ENCODE results near the gene SEC14L2. TPM values are rescaled to one million over a fixed set of nuclear protein-coding genes. Genes with fewer than 3 reads are reported as not detected.
A peak's percentile ranks its signal among the peaks of the same experiment; 100 is the strongest.

SEC14L2 gene
- total and polyA plus RNA-seq, 2 of the 8 experiments (the other 6 are each of a cell fraction or from before 2014, with no cell fraction given): 2.8 to 3.2 TPM

- Histone ChIP-seq H4K20me1 (replicated peaks in 1 of 2; ENCODE audit: control insufficient read depth in 1 of 2, insufficient read depth in 2 of 2, low read length in 2 of 2) (no peaks in the 10 kb centered on the region), H3K79me1 (ENCODE audit: low read depth, low read length) (no peaks in the 10 kb centered on the region), H3K23me2 (ENCODE audit: low read depth, low read length) (no peaks in the 10 kb centered on the region; the same call in 1 of the 2 replicates), H3K36me3 (ENCODE audit: control insufficient read depth in 2 of 4, insufficient read depth in 4 of 4, low read length in 3 of 4) (no peaks in the 10 kb centered on the region), H3K56ac (replicated peaks; ENCODE audit: insufficient read length, low read depth, low read length) (no peak within 1 kb of the TSS), H2BK120ac (replicated peaks; ENCODE audit: low read depth, low read length) (no peak within 1 kb of the TSS), H3K9ac (replicated peaks in 1 of 4; ENCODE audit: extremely low read depth in 1 of 4, low read depth in 3 of 4, low read length in 3 of 4) (no peak within 1 kb of the TSS), H2BK5ac (ENCODE audit: low read depth, low read length) (no peak within 1 kb of the TSS), H2BK12ac (ENCODE audit: low read depth, low read length) (peak within 1 kb of the TSS; percentile 60; the same call in 1 of the 2 replicates), H3K23ac (ENCODE audit: insufficient read length) (no peak within 1 kb of the TSS), H3K79me2 (ENCODE audit: control insufficient read depth in 1 of 2, insufficient read depth in 2 of 2, low read length in 2 of 2) (no peaks in the 10 kb centered on the region), H3K27ac (ENCODE audit: low read depth, low read length) (no peak within 1 kb of the TSS), H3K27me3 (replicated peaks in 1 of 4; ENCODE audit: control insufficient read depth in 3 of 4, extremely low read depth in 1 of 4, insufficient read depth in 3 of 4, low read length in 3 of 4) (no peaks in the 10 kb centered on the region; a peak in 1 of 7 replicates), H3K4me3 (ENCODE audit: extremely low read depth in 1 of 4, insufficient read depth in 2 of 4, low read depth in 3 of 4, low read length in 4 of 4) (no peak within 1 kb of the TSS), H3K4me2 (ENCODE audit: insufficient read depth in 1 of 2, low read depth in 2 of 2, low read length in 2 of 2) (no peak within 1 kb of the TSS), H4K5ac (ENCODE audit: insufficient read length, low read depth, low read length) (no peak within 1 kb of the TSS), H3K9me3 (ENCODE audit: insufficient read depth in 2 of 2, low read depth in 1 of 2, low read length in 1 of 2) (no peaks in the 10 kb centered on the region), H4K8ac (ENCODE audit: extremely low read depth, insufficient read depth, low read length) (no peak within 1 kb of the TSS), H3K4ac (replicated peaks; ENCODE audit: insufficient read length, low read depth, low read length) (no peak within 1 kb of the TSS), H3K18ac (ENCODE audit: extremely low read depth, low read length) (no peak within 1 kb of the TSS), H2BK20ac (ENCODE audit: low read length) (no peak within 1 kb of the TSS), H2BK15ac (ENCODE audit: low read length) (no peak within 1 kb of the TSS), H3K4me1 (replicated peaks in 1 of 4; ENCODE audit: control insufficient read depth in 3 of 4, insufficient read depth in 4 of 4, low read length in 3 of 4) (no peaks in the 10 kb centered on the region; a peak in 1 of 7 replicates), H3K14ac (ENCODE audit: insufficient read length) (no peak within 1 kb of the TSS), H2AFZ (ENCODE audit: low read length) (no peak within 1 kb of the TSS), H2AK5ac (ENCODE audit: low read depth, low read length) (no peak within 1 kb of the TSS), H4K91ac (replicated peaks; ENCODE audit: insufficient read length, low read length) (no peak within 1 kb of the TSS)
- DNase-seq (ENCODE audit: low read depth in 1 of 2, low spot score in 2 of 2): no peak
- 82% methylated on average over 11 of the region's 13 CpGs; no CpG with 5 or more reads in 1 of the 2 experiments for WGBS, 2 experiments (ENCODE audit: extremely low coverage in 1 of 2, insufficient coverage in 1 of 2, insufficient read length in 1 of 2, insufficient replicate concordance in 2 of 2, low coverage in 1 of 2, low lambda C conversion rate in 2 of 2, missing lambda C conversion rate in 1 of 2)
- ChIA-PET CTCF (ENCODE audit: partially characterized antibody) (interaction anchor here (1.0 to 5.9 kb wide), 6 partner anchors 13 to 132 kb away, joined by 3 to 48 read pairs (median 4); no protein-coding TSS in a partner anchor), POLR2A (ENCODE audit: partially characterized antibody) (no interaction called here)
- no peak for FAIRE-seq
- TF ChIP-seq POLR2AphosphoS5 (IDR thresholded peaks at IDR 0.05; ENCODE audit: low read depth, low read length): no peak
- TF ChIP-seq MAX (IDR thresholded peaks at IDR 0.05): no peak
- TF ChIP-seq TBP (IDR thresholded peaks at IDR 0.05; ENCODE audit: low read depth, low read length): no peak
- TF ChIP-seq CTBP2 (IDR thresholded peaks at IDR 0.05; ENCODE audit: borderline replicate concordance, insufficient read depth, insufficient read length, low read length): no peak
- no peak for TF ChIP-seq RXRA (IDR thresholded peaks at IDR 0.05; ENCODE audit: insufficient read depth, low read depth, low read length)
- TF ChIP-seq SRF (IDR thresholded peaks at IDR 0.05; ENCODE audit: low read depth, low read length): no peak
- no peak for TF ChIP-seq PHF8 (conservative IDR thresholded peaks at IDR 0.05; ENCODE audit: low read depth, low read length)
- TF ChIP-seq, protein P1, sequence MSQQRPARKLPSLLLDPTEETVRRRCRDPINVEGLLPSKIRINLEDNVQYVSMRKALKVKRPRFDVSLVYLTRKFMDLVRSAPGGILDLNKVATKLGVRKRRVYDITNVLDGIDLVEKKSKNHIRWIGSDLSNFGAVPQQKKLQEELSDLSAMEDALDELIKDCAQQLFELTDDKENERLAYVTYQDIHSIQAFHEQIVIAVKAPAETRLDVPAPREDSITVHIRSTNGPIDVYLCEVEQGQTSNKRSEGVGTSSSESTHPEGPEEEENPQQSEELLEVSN (IDR thresholded peaks at IDR 0.05): no peak
- TF ChIP-seq POU5F1 (IDR thresholded peaks at IDR 0.05; ENCODE audit: low read depth, low read length): no peak
- no peak for TF ChIP-seq KDM1A (IDR thresholded peaks at IDR 0.05; ENCODE audit: borderline replicate concordance, low read length)
- no peak for TF ChIP-seq HDAC6 (IDR thresholded peaks at IDR 0.05; ENCODE audit: low read depth, low read length)
Measured at GRCh38 chr22:30471616-30472318, 74.9 kb downstream of the SEC14L2 start, which contains the start of gene SEC14L3. TSS of gene SEC14L3 (minus strand) at chr22:30472017. CDS start at chr22:30471958, 59 bp downstream.
